ENCODE results near the gene RAB20. TPM values are rescaled to one million over a fixed set of nuclear protein-coding genes. Genes with fewer than 3 reads are reported as not detected.

RAB20 gene
- total and polyA plus RNA-seq, 2 of the 8 experiments (the other 6 are each of a cell fraction or from before 2014, with no cell fraction given) = 14.8 to 27.9 TPM

DNA sequence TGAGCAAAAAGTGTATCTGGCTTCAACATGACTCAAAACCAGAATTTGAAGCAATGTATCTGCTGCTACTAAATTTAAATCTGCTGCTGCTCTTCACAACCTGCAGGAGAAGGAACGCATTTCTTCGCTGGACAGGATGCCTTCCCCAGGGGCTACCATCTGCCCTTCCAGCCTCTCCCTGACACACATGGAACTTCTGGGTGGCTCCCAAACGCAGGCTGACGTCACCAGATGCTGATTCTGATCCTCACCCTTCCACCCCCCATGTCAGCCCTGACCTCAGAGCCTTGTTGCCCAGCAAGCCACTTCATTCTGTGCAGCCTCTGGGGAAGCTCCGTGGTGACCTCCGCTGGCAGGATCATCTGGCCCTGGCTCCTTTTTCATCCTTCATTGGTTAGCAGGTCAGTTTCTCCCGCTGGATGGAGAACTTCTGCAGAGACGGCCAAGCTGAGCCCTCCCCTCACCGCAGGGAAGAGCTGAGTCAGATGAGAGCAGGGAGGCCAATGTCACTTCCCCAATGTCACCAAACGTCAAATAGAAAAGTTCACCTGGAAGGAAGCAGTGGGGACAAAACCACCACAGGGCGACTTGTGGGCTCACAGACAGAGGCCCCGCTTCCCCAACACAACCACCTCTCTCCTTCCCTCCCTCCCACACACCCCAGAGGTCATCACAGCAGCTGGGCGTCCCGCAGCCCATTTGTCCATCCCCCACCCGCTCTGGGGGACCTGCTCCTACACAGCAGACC lies 14.0 kb upstream of the RAB20 start:
- H3K23ac ChIP-seq (ENCODE audit: insufficient read length) = no peak overlapping the region
- H3K9me3 ChIP-seq (ENCODE audit: insufficient read depth in 2 of 2, low read depth in 1 of 2, low read length in 1 of 2) = no peaks in the 10 kb centered on the region
- peaks cover 0 to 6% (median 3%) of the 10 kb centered on the region in 4 experiments; a peak in 4 of 7 replicates for H3K4me1 ChIP-seq (replicated peaks in 1 of 4; ENCODE audit: control insufficient read depth in 3 of 4, insufficient read depth in 4 of 4, low read length in 3 of 4)
- FAIRE-seq (no peak), DNase-seq (ENCODE audit: low read depth in 1 of 2, low spot score in 2 of 2) (no peak)
- no peak overlapping the region for H3K27ac ChIP-seq (ENCODE audit: low read depth, low read length)
- WGBS, 2 experiments (ENCODE audit: extremely low coverage in 1 of 2, insufficient coverage in 1 of 2, insufficient read length in 1 of 2, insufficient replicate concordance in 2 of 2, low coverage in 1 of 2, low lambda C conversion rate in 2 of 2, missing lambda C conversion rate in 1 of 2) = 64% methylated on average over 13 of the region's 15 CpGs; no CpG with 5 or more reads in 1 of the 2 experiments
- no peak overlapping the region for H3K14ac ChIP-seq (ENCODE audit: insufficient read length)
- 0 out of 2 replicates have a peak overlapping the region, but pooled peaks have one; percentile 66 for H2BK20ac ChIP-seq (ENCODE audit: low read length)
- no peak overlapping the region for H3K4ac ChIP-seq (replicated peaks; ENCODE audit: insufficient read length, low read depth, low read length)
- H2BK12ac ChIP-seq (ENCODE audit: low read depth, low read length) = peak overlapping the region; percentile 52; the same call in 1 of the 2 replicates
- peak overlapping the region; percentile 53 for H4K91ac ChIP-seq (replicated peaks; ENCODE audit: insufficient read length, low read length)
- no peaks in the 10 kb centered on the region for H3K27me3 ChIP-seq (replicated peaks in 1 of 4; ENCODE audit: control insufficient read depth in 3 of 4, extremely low read depth in 1 of 4, insufficient read depth in 3 of 4, low read length in 3 of 4)
- H3K23me2 ChIP-seq (ENCODE audit: low read depth, low read length) = peaks cover 1% of the 10 kb centered on the region; the same call in 1 of the 2 replicates
- no peak overlapping the region for H3K4me3 ChIP-seq (ENCODE audit: extremely low read depth in 1 of 4, insufficient read depth in 2 of 4, low read depth in 3 of 4, low read length in 4 of 4)
- no peak overlapping the region for H4K8ac ChIP-seq (ENCODE audit: extremely low read depth, insufficient read depth, low read length)
- no peak overlapping the region for H2AK5ac ChIP-seq (ENCODE audit: low read depth, low read length)
- H4K20me1 ChIP-seq (replicated peaks in 1 of 2; ENCODE audit: control insufficient read depth in 1 of 2, insufficient read depth in 2 of 2, low read length in 2 of 2) = peaks cover 0 to 1% of the 10 kb centered on the region in 2 experiments
- H3K4me2 ChIP-seq (ENCODE audit: insufficient read depth in 1 of 2, low read depth in 2 of 2, low read length in 2 of 2) = no peak overlapping the region
- no peak overlapping the region for H3K9ac ChIP-seq (replicated peaks in 1 of 4; ENCODE audit: extremely low read depth in 1 of 4, low read depth in 3 of 4, low read length in 3 of 4)
- H3K79me2 ChIP-seq (ENCODE audit: control insufficient read depth in 1 of 2, insufficient read depth in 2 of 2, low read length in 2 of 2) = no peaks in the 10 kb centered on the region
- H4K5ac ChIP-seq (ENCODE audit: insufficient read length, low read depth, low read length) = no peak overlapping the region
- H2AFZ ChIP-seq (ENCODE audit: low read length) = 0 out of 2 replicates have a peak overlapping the region, but pooled peaks have one; percentile 49
- no peaks in the 10 kb centered on the region for H3K79me1 ChIP-seq (ENCODE audit: low read depth, low read length)
- 0 out of 2 replicates have a peak overlapping the region, but pooled peaks have one; percentile 11 for H3K18ac ChIP-seq (ENCODE audit: extremely low read depth, low read length)
- no peaks in the 10 kb centered on the region for H3K36me3 ChIP-seq (ENCODE audit: control insufficient read depth in 2 of 4, insufficient read depth in 4 of 4, low read length in 3 of 4)
- H2BK5ac ChIP-seq (ENCODE audit: low read depth, low read length) = 0 out of 2 replicates have a peak overlapping the region, but pooled peaks have one; percentile 30
- peak in 2 of 3 experiments; percentile 21 to 24; a peak in 2 of 4 replicates for TF ChIP-seq CTCF (IDR thresholded peaks at IDR 0.05; ENCODE audit: control extremely low read depth in 1 of 3, insufficient read depth in 1 of 3, low read depth in 1 of 3, low read length in 3 of 3)
- peak; percentile 12 to 42; a peak in 3 of 4 replicates for TF ChIP-seq RAD21 (IDR thresholded peaks at IDR 0.05 in 1 of 2, conservative IDR thresholded peaks at IDR 0.05 in 1 of 2; ENCODE audit: low read depth in 2 of 2, low read length in 2 of 2)
- TF ChIP-seq CHD2 (IDR thresholded peaks at IDR 0.05; ENCODE audit: low read length) = no peak
- 0 out of 2 replicates have a peak, but pooled peaks have one; percentile 35 for TF ChIP-seq BACH1 (IDR thresholded peaks at IDR 0.05; ENCODE audit: low read length)
- no peak for TF ChIP-seq SIX5 (IDR thresholded peaks at IDR 0.05; ENCODE audit: low read depth, low read length)
- no peak for TF ChIP-seq TAF7 (optimal IDR thresholded peaks at IDR 0.05; ENCODE audit: borderline replicate concordance, low read depth, low read length)
- TF ChIP-seq CREB1 (IDR thresholded peaks at IDR 0.05) = peak; percentile 28; the same call in 1 of the 2 replicates
- no peak for TF ChIP-seq FOSL1 (IDR thresholded peaks at IDR 0.05; ENCODE audit: insufficient read depth, low read depth, low read length)
- ChIA-PET POLR2A (ENCODE audit: partially characterized antibody) (no interaction called here), CTCF (ENCODE audit: partially characterized antibody) (interaction anchor here (0.7 to 1.3 kb wide), 4 partner anchors 11 to 76 kb away, joined by 3 to 4 read pairs (median 3); no protein-coding TSS in a partner anchor)
- H2BK15ac ChIP-seq (ENCODE audit: low read length) = peak overlapping the region; percentile 13; the same call in 1 of the 2 replicates
- H3K56ac ChIP-seq (replicated peaks; ENCODE audit: insufficient read length, low read depth, low read length) = no peak overlapping the region
- no peak overlapping the region for H2BK120ac ChIP-seq (replicated peaks; ENCODE audit: low read depth, low read length)
